Measurements from ENCODE around the gene LSG1.

DNA sequence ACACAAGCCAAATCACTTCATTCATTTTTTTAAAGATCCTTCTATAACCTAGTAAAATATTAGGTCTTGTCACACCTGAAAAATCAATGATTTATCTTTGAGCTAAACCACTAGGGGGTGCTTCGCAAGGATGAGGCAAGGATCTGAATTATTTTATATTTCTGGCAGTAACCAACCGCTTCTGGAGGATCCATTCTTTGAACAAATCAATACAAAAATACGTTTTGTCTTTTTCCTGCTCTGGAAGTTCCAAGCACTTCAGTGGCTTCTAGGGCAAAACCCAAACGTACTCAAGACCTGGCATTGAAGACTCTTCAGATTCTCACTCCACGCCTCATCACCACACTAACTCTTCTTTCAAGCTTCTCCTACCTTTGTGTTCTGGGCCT, 486 bp downstream of the LSG1 start:
- no peak for TF ChIP-seq EZH2phosphoT487 (IDR thresholded peaks at IDR 0.05; ENCODE audit: insufficient read depth, low read depth)
- no peak for TF ChIP-seq EZH2 (IDR thresholded peaks at IDR 0.05; ENCODE audit: insufficient read depth, poor library complexity, severe bottlenecking)

Measured in GM23248 (cell line).